ENCODE measurements around the gene PPP5C. TPM values are rescaled to one million over a fixed set of nuclear protein-coding genes. Genes with fewer than 3 reads are reported as not detected.
A peak's percentile ranks its signal among the peaks of the same experiment; 100 is the strongest.

PPP5C gene
- total and polyA plus RNA-seq, 2 of the 8 experiments (the other 6 are each of a cell fraction or from before 2014, with no cell fraction given) = 112 to 156 TPM

DNA sequence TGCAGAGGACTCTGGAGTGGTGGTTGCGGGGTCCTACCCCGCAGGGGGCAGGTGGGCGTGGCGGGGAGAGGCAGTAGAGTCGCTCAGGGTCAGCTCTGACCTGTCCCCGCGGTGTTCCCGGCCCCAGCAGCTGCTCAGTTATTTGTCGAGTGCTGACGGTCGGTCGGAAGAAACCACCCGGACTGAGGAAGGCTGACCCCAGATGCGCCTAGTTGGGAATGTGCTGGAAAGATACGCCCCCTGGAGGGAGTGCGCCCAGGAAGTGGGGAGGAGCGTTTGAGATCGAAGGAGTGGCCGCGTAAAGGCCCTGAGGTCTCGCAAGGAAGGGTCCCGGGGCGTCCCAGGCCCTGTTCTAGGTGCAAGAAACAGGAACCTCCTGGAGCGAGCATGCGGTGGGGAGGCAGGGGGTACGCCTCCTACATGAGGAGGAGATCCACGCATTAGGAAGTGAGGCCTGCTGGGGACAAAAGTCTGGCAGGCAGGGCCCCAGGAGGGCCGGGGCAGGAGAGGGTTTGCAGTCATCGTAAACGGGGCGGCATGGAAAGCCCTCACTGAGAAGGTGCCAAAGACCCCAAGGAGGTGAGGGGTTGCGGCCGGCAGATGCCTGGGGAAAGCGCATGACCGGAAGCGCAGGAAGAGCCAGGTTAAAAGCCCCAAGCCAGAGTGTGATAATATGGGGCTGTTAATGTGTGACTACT is 57.3 kb downstream of the PPP5C start:
- peak overlapping the region; percentile 51 for H3K18ac ChIP-seq (ENCODE audit: extremely low read depth, low read length)
- H2BK15ac ChIP-seq (ENCODE audit: low read length) = peak overlapping the region; percentile 53; the same call in 1 of the 2 replicates
- peaks cover 0 to 27% (median 18%) of the 10 kb centered on the region in 4 experiments; a peak in 5 of 7 replicates for H3K4me1 ChIP-seq (replicated peaks in 1 of 4; ENCODE audit: control insufficient read depth in 3 of 4, insufficient read depth in 4 of 4, low read length in 3 of 4)
- H3K9me3 ChIP-seq (ENCODE audit: insufficient read depth in 2 of 2, low read depth in 1 of 2, low read length in 1 of 2) = no peaks in the 10 kb centered on the region
- no peak overlapping the region for H3K4ac ChIP-seq (replicated peaks; ENCODE audit: insufficient read length, low read depth, low read length)
- WGBS, 2 experiments (ENCODE audit: extremely low coverage in 1 of 2, insufficient coverage in 1 of 2, insufficient read length in 1 of 2, insufficient replicate concordance in 2 of 2, low coverage in 1 of 2, low lambda C conversion rate in 2 of 2, missing lambda C conversion rate in 1 of 2) = 7% methylated on average over 34 of the region's 36 CpGs; no CpG with 5 or more reads in 1 of the 2 experiments
- no peaks in the 10 kb centered on the region for H3K79me1 ChIP-seq (ENCODE audit: low read depth, low read length)
- peaks cover 0 to 34% (median 19%) of the 10 kb centered on the region in 4 experiments; a peak in 6 of 7 replicates for H3K27me3 ChIP-seq (replicated peaks in 1 of 4; ENCODE audit: control insufficient read depth in 3 of 4, extremely low read depth in 1 of 4, insufficient read depth in 3 of 4, low read length in 3 of 4)
- H3K4me3 ChIP-seq (ENCODE audit: extremely low read depth in 1 of 4, insufficient read depth in 2 of 4, low read depth in 3 of 4, low read length in 4 of 4) = peak overlapping the region; percentile 18 to 57 (median 40)
- no peaks in the 10 kb centered on the region for H3K79me2 ChIP-seq (ENCODE audit: control insufficient read depth in 1 of 2, insufficient read depth in 2 of 2, low read length in 2 of 2)
- CTCF ChIA-PET (ENCODE audit: partially characterized antibody) = interaction anchor here (0.5 to 15.2 kb wide), 30 partner anchors 8 to 1413 kb away, joined by 3 to 254 read pairs (median 5); partner anchors contain the start of genes CCDC8 and PNMA8B
- H3K23me2 ChIP-seq (ENCODE audit: low read depth, low read length) = peaks cover 20% of the 10 kb centered on the region
- peak overlapping the region; percentile 52; the same call in 1 of the 2 replicates for H2BK5ac ChIP-seq (ENCODE audit: low read depth, low read length)
- peak overlapping the region; percentile 91 for H4K91ac ChIP-seq (replicated peaks; ENCODE audit: insufficient read length, low read length)
- no peak overlapping the region for H3K23ac ChIP-seq (ENCODE audit: insufficient read length)
- H2AK5ac ChIP-seq (ENCODE audit: low read depth, low read length) = no peak overlapping the region
- no peaks in the 10 kb centered on the region for H3K36me3 ChIP-seq (ENCODE audit: control insufficient read depth in 2 of 4, insufficient read depth in 4 of 4, low read length in 3 of 4)
- no peak overlapping the region for H2BK12ac ChIP-seq (ENCODE audit: low read depth, low read length)
- H3K4me2 ChIP-seq (ENCODE audit: insufficient read depth in 1 of 2, low read depth in 2 of 2, low read length in 2 of 2) = peak overlapping the region; percentile 84 to 96
- H3K27ac ChIP-seq (ENCODE audit: low read depth, low read length) = no peak overlapping the region
- peak overlapping the region; percentile 69; the same call in 1 of the 2 replicates for H4K8ac ChIP-seq (ENCODE audit: extremely low read depth, insufficient read depth, low read length)
- peak overlapping the region; percentile 39 for H4K5ac ChIP-seq (ENCODE audit: insufficient read length, low read depth, low read length)
- peaks cover 0 to 6% of the 10 kb centered on the region in 2 experiments for H4K20me1 ChIP-seq (replicated peaks in 1 of 2; ENCODE audit: control insufficient read depth in 1 of 2, insufficient read depth in 2 of 2, low read length in 2 of 2)
- DNase-seq (ENCODE audit: low read depth in 1 of 2, low spot score in 2 of 2) (peak in 1 of 2 experiments; percentile 83), FAIRE-seq (no peak)
- no peak overlapping the region for H3K14ac ChIP-seq (ENCODE audit: insufficient read length)
- H2BK20ac ChIP-seq (ENCODE audit: low read length) = no peak overlapping the region
- H2AFZ ChIP-seq (ENCODE audit: low read length) = peak overlapping the region; percentile 47; the same call in 1 of the 2 replicates
- H3K9ac ChIP-seq (replicated peaks in 1 of 4; ENCODE audit: extremely low read depth in 1 of 4, low read depth in 3 of 4, low read length in 3 of 4) = no peak overlapping the region; a peak in 2 of 7 replicates
- POLR2A ChIA-PET (ENCODE audit: partially characterized antibody) = interaction anchor here (0.6 to 4.4 kb wide), 14 partner anchors 8 to 877 kb away, joined by 3 to 28 read pairs (median 3); partner anchors contain the start of genes CCDC8, PNMA8B and PNMA8C
- no peak overlapping the region for H3K56ac ChIP-seq (replicated peaks; ENCODE audit: insufficient read length, low read depth, low read length)
- H2BK120ac ChIP-seq (replicated peaks; ENCODE audit: low read depth, low read length) = no peak overlapping the region
- TF ChIP-seq, protein P1, sequence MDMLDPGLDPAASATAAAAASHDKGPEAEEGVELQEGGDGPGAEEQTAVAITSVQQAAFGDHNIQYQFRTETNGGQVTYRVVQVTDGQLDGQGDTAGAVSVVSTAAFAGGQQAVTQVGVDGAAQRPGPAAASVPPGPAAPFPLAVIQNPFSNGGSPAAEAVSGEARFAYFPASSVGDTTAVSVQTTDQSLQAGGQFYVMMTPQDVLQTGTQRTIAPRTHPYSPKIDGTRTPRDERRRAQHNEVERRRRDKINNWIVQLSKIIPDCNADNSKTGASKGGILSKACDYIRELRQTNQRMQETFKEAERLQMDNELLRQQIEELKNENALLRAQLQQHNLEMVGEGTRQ (IDR thresholded peaks at IDR 0.05; ENCODE audit: low read length) = no peak
- peak; percentile 43 for TF ChIP-seq EZH2 (IDR thresholded peaks at IDR 0.05; ENCODE audit: low read depth, low read length, severe bottlenecking)
- TF ChIP-seq ASH2L (IDR thresholded peaks at IDR 0.05; ENCODE audit: low read length) = peak; percentile 58
- TF ChIP-seq POLR2AphosphoS5 (IDR thresholded peaks at IDR 0.05; ENCODE audit: low read depth, low read length) = no peak
- no peak for TF ChIP-seq RXRA (IDR thresholded peaks at IDR 0.05; ENCODE audit: insufficient read depth, low read depth, low read length)
- TF ChIP-seq, protein P2, sequence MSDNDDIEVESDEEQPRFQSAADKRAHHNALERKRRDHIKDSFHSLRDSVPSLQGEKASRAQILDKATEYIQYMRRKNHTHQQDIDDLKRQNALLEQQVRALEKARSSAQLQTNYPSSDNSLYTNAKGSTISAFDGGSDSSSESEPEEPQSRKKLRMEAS (IDR thresholded peaks at IDR 0.05) = 0 out of 2 replicates have a peak, but pooled peaks have one; percentile 39
- TF ChIP-seq KDM4A (IDR thresholded peaks at IDR 0.05; ENCODE audit: low read depth, low read length, severe bottlenecking) = peak; percentile 14
- TF ChIP-seq HDAC2 (IDR thresholded peaks at IDR 0.05; ENCODE audit: borderline replicate concordance in 1 of 2, low read depth in 2 of 2, low read length in 2 of 2) = peak in 1 of 2 experiments; percentile 18; a peak in 1 of 4 replicates
- peak; percentile 62; the same call in 1 of the 2 replicates for TF ChIP-seq SUZ12 (IDR thresholded peaks at IDR 0.05; ENCODE audit: low read length)

Data from H1 (cell line).